CD4-positive, CD25-positive, alpha-beta regulatory T cell (primary cell): ENCODE measurements around the gene UBE2R2. TPM values are rescaled to one million over a fixed set of nuclear protein-coding genes. Genes with fewer than 3 reads are reported as not detected.
"Not testable (repeated sequence)": the region's sequence is repeated elsewhere in the genome, so short reads cannot be mapped to it uniquely, and the experiment has no call there.

Experiments used
- ATAC-seq, 2 donors: fragments of 150-1000 bp; cut with Tn5 transposase; one replicate each; pipeline ENCODE4 v1.10.0; 2021; ENCODE audit warnings: low read depth in 2 of 2, moderate number of reproducible peaks in 2 of 2, moderate library complexity in 1 of 2
- DNase-seq, 3 donors: peaks; one replicate each; pipeline versions ENCODE4 v3.0.0 to v3.0.0-alpha.2; 2012 to 2022; ENCODE audit warnings: mixed read lengths in 1 of 3
- H3K27ac ChIP-seq: one replicate; pipeline ENCODE4 v1.7.0; 2013; ENCODE audit warnings: mild to moderate bottlenecking, low read length; ENCODE audit not compliant: insufficient read depth, poor library complexity, severe bottlenecking
- H3K27me3 ChIP-seq: one replicate; pipeline ENCODE4 v1.7.0; 2013; ENCODE audit warnings: low read length; ENCODE audit not compliant: control insufficient read depth, insufficient read depth
- H3K36me3 ChIP-seq: one replicate; pipeline ENCODE4 v1.7.0; 2013; ENCODE audit warnings: mild to moderate bottlenecking, low read length, moderate library complexity; ENCODE audit not compliant: control insufficient read depth, insufficient read depth
- H3K4me1 ChIP-seq: 2 replicates; pipeline ENCODE4 v1.7.0; 2013; ENCODE audit warnings: mild to moderate bottlenecking, low read length; ENCODE audit not compliant: insufficient read depth, control insufficient read depth, poor library complexity, severe bottlenecking
- H3K4me3 ChIP-seq: one replicate; pipeline ENCODE4 v1.7.0; 2013; ENCODE audit warnings: low read depth, mild to moderate bottlenecking, low read length, moderate library complexity
- H3K9me3 ChIP-seq, 2 experiments: 1 replicate in 1 of 2; 2 replicates in 1 of 2; pipeline ENCODE4 v1.7.0; 2013; ENCODE audit warnings: low read length in 2 of 2, mild to moderate bottlenecking in 1 of 2, moderate library complexity in 1 of 2; ENCODE audit not compliant: control insufficient read depth in 2 of 2
- H3K27ac Mint-ChIP-seq, 3 donors: one replicate each; pipeline ENCODE4 v1.8.0; 2020 to 2022; ENCODE audit warnings: mild to moderate bottlenecking in 3 of 3, mixed read lengths in 3 of 3, moderate library complexity in 2 of 3
- H3K27me3 Mint-ChIP-seq: one replicate; pipeline ENCODE4 v1.8.0; 2022; ENCODE audit warnings: mild to moderate bottlenecking, mixed read lengths
- H3K36me3 Mint-ChIP-seq: one replicate; pipeline ENCODE4 v1.8.0; 2020; ENCODE audit warnings: mixed read lengths
- H3K4me1 Mint-ChIP-seq, 4 donors: one replicate each; pipeline ENCODE4 v1.8.0; 2020 to 2022; ENCODE audit warnings: mixed read lengths in 4 of 4, mild to moderate bottlenecking in 1 of 4
- H3K4me3 Mint-ChIP-seq, 4 donors: one replicate each; pipeline ENCODE4 v1.8.0; 2020 to 2022; ENCODE audit warnings: mild to moderate bottlenecking in 4 of 4, mixed read lengths in 4 of 4, moderate library complexity in 3 of 4
- H3K9me3 Mint-ChIP-seq, 7 donors: one replicate each; pipeline ENCODE4 v1.8.0; 2020 to 2022; ENCODE audit warnings: mixed read lengths in 7 of 7, mild to moderate bottlenecking in 3 of 7, moderate library complexity in 2 of 7
- polyA plus RNA-seq, 4 donors: library from polyadenylated mRNA; unstranded; fragments of 300-500 nt; fragmentation: Illumina TruSeq; gene quantifications; one replicate each; pipeline ENCODE4 v1.2.3, GENCODE V29; 2021
- total RNA-seq: library from RNA; stranded (reverse); gene quantifications from one replicate; pipeline ENCODE4 v1.2.3, GENCODE V29; 2022

The UBE2R2 gene
- total and polyA plus RNA-seq, 5 donors from 2014 or later = 14.8 to 33.3 (median 16.4) TPM

GRCh38 chr9:33835625-33836260 lies 18.8 kb downstream of the UBE2R2 start:
- peak overlapping the region in 2 of 3 donors; percentile 31 to 35 for H3K27ac Mint-ChIP-seq
- no peaks in the 10 kb centered on the region for H3K9me3 Mint-ChIP-seq
- ATAC-seq (no peak), DNase-seq (no peak)
- H3K4me3 Mint-ChIP-seq = no peak overlapping the region
- Histone ChIP-seq H3K27ac (no peak overlapping the region), H3K4me3 (no peak overlapping the region), H3K27me3 (no peaks in the 10 kb centered on the region), H3K9me3 (no peaks in the 10 kb centered on the region), H3K36me3 (no peaks in the 10 kb centered on the region), H3K4me1 (peaks cover 6% of the 10 kb centered on the region)
- H3K4me1 Mint-ChIP-seq = peaks cover 13 to 59% (median 47%) of the 10 kb centered on the region in 4 donors
- H3K36me3 Mint-ChIP-seq = peaks cover 3% of the 10 kb centered on the region
- H3K27me3 Mint-ChIP-seq = no peaks in the 10 kb centered on the region

GRCh38 chr9:33836261-33836660 lies 19.3 kb downstream of the UBE2R2 start:
- ATAC-seq, H3K27ac ChIP-seq: not testable (repeated sequence)

GRCh38 chr9:33837138-33837537 lies 20.2 kb downstream of the UBE2R2 start:
- H3K9me3 Mint-ChIP-seq = no peaks in the 10 kb centered on the region
- ATAC-seq (no peak), DNase-seq (no peak)
- H3K9me3 ChIP-seq = no peaks in the 10 kb centered on the region
- peak overlapping the region in 2 of 4 donors; percentile 22 to 28 for H3K4me3 Mint-ChIP-seq
- H3K36me3 Mint-ChIP-seq = peaks cover 3% of the 10 kb centered on the region
- no peak overlapping the region for H3K27ac ChIP-seq
- no peaks in the 10 kb centered on the region for H3K27me3 ChIP-seq
- H3K27ac Mint-ChIP-seq = peak overlapping the region in 1 of 3 donors; percentile 17
- H3K36me3 ChIP-seq = no peaks in the 10 kb centered on the region
- H3K4me1 ChIP-seq = peaks cover 11% of the 10 kb centered on the region
- H3K27me3 Mint-ChIP-seq = no peaks in the 10 kb centered on the region
- no peak overlapping the region for H3K4me3 ChIP-seq
- peaks cover 19 to 70% (median 54%) of the 10 kb centered on the region in 4 donors for H3K4me1 Mint-ChIP-seq

More at GRCh38 chr9:33836261-33836660, 19.3 kb downstream of the UBE2R2 start:
- H3K27me3 ChIP-seq, H3K27me3 Mint-ChIP-seq, H3K4me1 ChIP-seq, H3K9me3 ChIP-seq, H3K4me3 ChIP-seq, H3K36me3 ChIP-seq, DNase-seq, H3K36me3 Mint-ChIP-seq, H3K9me3 Mint-ChIP-seq: not testable (repeated sequence)
- peak overlapping the region in 2 of 4 donors; percentile 7 to 48 for H3K4me3 Mint-ChIP-seq
- peak overlapping the region in 1 of 3 donors; percentile 7 for H3K27ac Mint-ChIP-seq
- H3K4me1 Mint-ChIP-seq = peaks cover 13 to 61% (median 46%) of the 10 kb centered on the region in 4 donors

- no peaks in the 10 kb centered on the region for H3K27me3 Mint-ChIP-seq
- DNase-seq = no peak
- peak overlapping the region in 1 of 3 donors; percentile 2 for H3K27ac Mint-ChIP-seq
- no peak overlapping the region for H3K4me3 Mint-ChIP-seq
- Histone ChIP-seq H3K4me1 (peaks cover 25% of the 10 kb centered on the region), H3K27me3 (no peaks in the 10 kb centered on the region), H3K4me3 (no peak overlapping the region), H3K9me3 (no peaks in the 10 kb centered on the region), H3K27ac (no peak overlapping the region), H3K36me3 (no peaks in the 10 kb centered on the region)
- peaks cover 2% of the 10 kb centered on the region for H3K36me3 Mint-ChIP-seq
- H3K4me1 Mint-ChIP-seq = peaks cover 31 to 79% (median 53%) of the 10 kb centered on the region in 4 donors
- H3K9me3 Mint-ChIP-seq = no peaks in the 10 kb centered on the region
- ATAC-seq = no peak
Observed at GRCh38 chr9:33840381-33840780, 23.4 kb downstream of the UBE2R2 start.

GRCh38 chr9:33843312-33843961 lies 26.5 kb downstream of the UBE2R2 start:
- no peaks in the 10 kb centered on the region for H3K27me3 Mint-ChIP-seq
- no peak overlapping the region for H3K27ac ChIP-seq

GRCh38 chr9:33846231-33846630 lies 29.3 kb downstream of the UBE2R2 start:
- Histone ChIP-seq H3K27me3 (no peaks in the 10 kb centered on the region), H3K4me1 (peaks cover 49% of the 10 kb centered on the region), H3K9me3 (no peaks in the 10 kb centered on the region), H3K36me3 (no peaks in the 10 kb centered on the region), H3K27ac (no peak overlapping the region), H3K4me3 (no peak overlapping the region)
- H3K4me1 Mint-ChIP-seq = peaks cover 36 to 83% (median 57%) of the 10 kb centered on the region in 4 donors
- H3K4me3 Mint-ChIP-seq = peak overlapping the region in 1 of 4 donors; percentile 67
- ATAC-seq = no peak
- H3K27ac Mint-ChIP-seq = peak overlapping the region in 1 of 3 donors; percentile 2
- no peaks in the 10 kb centered on the region for H3K9me3 Mint-ChIP-seq
- H3K36me3 Mint-ChIP-seq = peaks cover 5% of the 10 kb centered on the region
- no peak for DNase-seq
- H3K27me3 Mint-ChIP-seq = no peaks in the 10 kb centered on the region

More at GRCh38 chr9:33843312-33843961, 26.5 kb downstream of the UBE2R2 start:
- no peaks in the 10 kb centered on the region for H3K27me3 ChIP-seq
- Mint-ChIP-seq H3K36me3 (peaks cover 5% of the 10 kb centered on the region), H3K4me3 (peak overlapping the region in 2 of 4 donors; percentile 11 to 75), H3K4me1 (peaks cover 39 to 77% (median 59%) of the 10 kb centered on the region in 4 donors), H3K27ac (peak overlapping the region in 2 of 3 donors; percentile 67 to 75), H3K9me3 (no peaks in the 10 kb centered on the region)
- H3K36me3 ChIP-seq = no peaks in the 10 kb centered on the region
- H3K4me1 ChIP-seq = peaks cover 44% of the 10 kb centered on the region
- no peak overlapping the region for H3K4me3 ChIP-seq
- no peaks in the 10 kb centered on the region for H3K9me3 ChIP-seq
- DNase-seq = no peak
- ATAC-seq = no peak

GRCh38 chr9:33847894-33848205 lies 30.9 kb downstream of the UBE2R2 start:
- Histone ChIP-seq H3K4me3 (peak overlapping the region; percentile 68), H3K4me1 (peaks cover 42% of the 10 kb centered on the region)
- H3K27me3 Mint-ChIP-seq, H3K36me3 Mint-ChIP-seq, H3K27me3 ChIP-seq, H3K27ac ChIP-seq, ATAC-seq, H3K9me3 Mint-ChIP-seq, H3K9me3 ChIP-seq, H3K36me3 ChIP-seq, DNase-seq: not testable (repeated sequence)
- H3K4me3 Mint-ChIP-seq = peak overlapping the region in 3 of 4 donors; percentile 38 to 67 (median 66)
- H3K27ac Mint-ChIP-seq = peak overlapping the region; percentile 17 to 88 (median 82)
- H3K4me1 Mint-ChIP-seq = peaks cover 30 to 81% (median 48%) of the 10 kb centered on the region in 4 donors
